Vagina (tissue), 2 donors: ENCODE results near the gene ZC3H4. TPM values are rescaled to one million over a fixed set of nuclear protein-coding genes. Genes with fewer than 3 reads are reported as not detected.

Experiments used
- DNase-seq, 2 donors: peaks; one replicate each; pipeline ENCODE4 v3.0.0-alpha.2; 2017; ENCODE audit errors: extremely low spot score in 2 of 2
- H3K27ac ChIP-seq: fragments of 200-600 bp; sonication (generic); one replicate; pipeline ENCODE4 v1.5.1; 2019
- H3K27me3 ChIP-seq: fragments of 200-600 bp; sonication (generic); one replicate; pipeline ENCODE4 v1.5.1; 2019
- H3K36me3 ChIP-seq, 2 donors: fragments of 200-600 bp; sonication (generic); one replicate each; pipeline ENCODE4 v1.5.1; 2017 to 2019
- H3K4me1 ChIP-seq: fragments of 200-600 bp; sonication (generic); one replicate; pipeline ENCODE4 v1.5.1; 2019
- H3K4me3 ChIP-seq, 2 donors: fragments of 200-600 bp; sonication (generic); 1 replicate in 1 of 2; 2 replicates in 1 of 2; pipeline ENCODE4 v1.5.1; 2016 to 2019
- H3K9me3 ChIP-seq: fragments of 200-600 bp; sonication (generic); one replicate; pipeline ENCODE4 v1.5.1; 2019
- POLR2A ChIP-seq, 2 donors: fragments of 450-650 bp; IDR thresholded peaks; one replicate each; pipeline ENCODE4 v1.6.1; 2017; ENCODE audit warnings: antibody characterized with exemption in 2 of 2, mild to moderate bottlenecking in 2 of 2, moderate library complexity in 2 of 2
- POLR2AphosphoS5 ChIP-seq, 2 donors: sonication (generic); formaldehyde crosslinking; IDR thresholded peaks; one replicate each; pipeline ENCODE4 v1.9.0; 2017; ENCODE audit warnings: antibody characterized with exemption in 2 of 2, mild to moderate bottlenecking in 2 of 2, low read depth in 1 of 2; ENCODE audit not compliant: insufficient read depth in 1 of 2
- intact Hi-C: fragments of 100-400 bp; cut with DNase I; formaldehyde crosslinking; loops from one replicate; pipeline ENCODE4 v1.15.1; 2023
- total RNA-seq: library from RNA; depleted of rRNA; stranded (reverse); fragments of >200 nt; gene quantifications from one replicate; pipeline ENCODE4 v1.2.3, GENCODE V29; 2016
- TF ChIP-seq, protein P1 (sequence below), 3 experiments: fragments of 450-650 bp in 2 of 3; fragments of 200-600 bp in 1 of 3; sonication (generic) in 1 of 3; IDR thresholded peaks; one replicate each; pipeline ENCODE4 v1.5.1; 2017 to 2019; ENCODE audit warnings: antibody characterized with exemption in 3 of 3, mild to moderate bottlenecking in 2 of 3, moderate library complexity in 2 of 3

ZC3H4 gene
- total RNA-seq, 1 donor from 2014 or later, result 21.9 TPM

DNA sequence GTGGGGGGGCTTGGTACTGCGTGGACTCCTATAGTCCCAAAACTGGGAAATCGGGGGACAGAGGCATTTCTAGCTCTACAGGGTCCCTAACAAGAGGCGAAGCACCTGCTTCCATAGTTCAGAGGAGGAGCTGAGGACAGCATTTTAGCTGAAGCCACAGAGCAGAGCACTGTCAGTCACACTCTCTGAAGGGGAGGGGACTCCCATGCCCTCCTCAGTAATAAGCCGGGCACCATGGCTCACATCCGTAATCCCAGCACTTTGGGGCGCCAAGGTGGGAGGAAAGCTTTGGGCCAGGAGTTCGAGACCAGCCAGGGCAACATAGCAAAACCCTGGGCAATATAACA is 90.2 kb downstream of the ZC3H4 start:
- H3K4me3 ChIP-seq, result no peak overlapping the region
- H3K36me3 ChIP-seq, result no peaks in the 10 kb centered on the region
- peaks cover 26% of the 10 kb centered on the region for H3K4me1 ChIP-seq
- TF ChIP-seq POLR2A (IDR thresholded peaks at IDR 0.05) (no peak), POLR2AphosphoS5 (IDR thresholded peaks at IDR 0.05; ENCODE audit: insufficient read depth in 1 of 2, low read depth in 1 of 2) (no peak)
- TF ChIP-seq, protein P1, sequence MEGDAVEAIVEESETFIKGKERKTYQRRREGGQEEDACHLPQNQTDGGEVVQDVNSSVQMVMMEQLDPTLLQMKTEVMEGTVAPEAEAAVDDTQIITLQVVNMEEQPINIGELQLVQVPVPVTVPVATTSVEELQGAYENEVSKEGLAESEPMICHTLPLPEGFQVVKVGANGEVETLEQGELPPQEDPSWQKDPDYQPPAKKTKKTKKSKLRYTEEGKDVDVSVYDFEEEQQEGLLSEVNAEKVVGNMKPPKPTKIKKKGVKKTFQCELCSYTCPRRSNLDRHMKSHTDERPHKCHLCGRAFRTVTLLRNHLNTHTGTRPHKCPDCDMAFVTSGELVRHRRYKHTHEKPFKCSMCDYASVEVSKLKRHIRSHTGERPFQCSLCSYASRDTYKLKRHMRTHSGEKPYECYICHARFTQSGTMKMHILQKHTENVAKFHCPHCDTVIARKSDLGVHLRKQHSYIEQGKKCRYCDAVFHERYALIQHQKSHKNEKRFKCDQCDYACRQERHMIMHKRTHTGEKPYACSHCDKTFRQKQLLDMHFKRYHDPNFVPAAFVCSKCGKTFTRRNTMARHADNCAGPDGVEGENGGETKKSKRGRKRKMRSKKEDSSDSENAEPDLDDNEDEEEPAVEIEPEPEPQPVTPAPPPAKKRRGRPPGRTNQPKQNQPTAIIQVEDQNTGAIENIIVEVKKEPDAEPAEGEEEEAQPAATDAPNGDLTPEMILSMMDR (IDR thresholded peaks at IDR 0.05), result no peak
- no peak overlapping the region for H3K27ac ChIP-seq
- peaks cover 12% of the 10 kb centered on the region for H3K27me3 ChIP-seq
- DNase-seq, result no peak
- intact Hi-C loops, result no loop called here
- no peaks in the 10 kb centered on the region for H3K9me3 ChIP-seq

DNA sequence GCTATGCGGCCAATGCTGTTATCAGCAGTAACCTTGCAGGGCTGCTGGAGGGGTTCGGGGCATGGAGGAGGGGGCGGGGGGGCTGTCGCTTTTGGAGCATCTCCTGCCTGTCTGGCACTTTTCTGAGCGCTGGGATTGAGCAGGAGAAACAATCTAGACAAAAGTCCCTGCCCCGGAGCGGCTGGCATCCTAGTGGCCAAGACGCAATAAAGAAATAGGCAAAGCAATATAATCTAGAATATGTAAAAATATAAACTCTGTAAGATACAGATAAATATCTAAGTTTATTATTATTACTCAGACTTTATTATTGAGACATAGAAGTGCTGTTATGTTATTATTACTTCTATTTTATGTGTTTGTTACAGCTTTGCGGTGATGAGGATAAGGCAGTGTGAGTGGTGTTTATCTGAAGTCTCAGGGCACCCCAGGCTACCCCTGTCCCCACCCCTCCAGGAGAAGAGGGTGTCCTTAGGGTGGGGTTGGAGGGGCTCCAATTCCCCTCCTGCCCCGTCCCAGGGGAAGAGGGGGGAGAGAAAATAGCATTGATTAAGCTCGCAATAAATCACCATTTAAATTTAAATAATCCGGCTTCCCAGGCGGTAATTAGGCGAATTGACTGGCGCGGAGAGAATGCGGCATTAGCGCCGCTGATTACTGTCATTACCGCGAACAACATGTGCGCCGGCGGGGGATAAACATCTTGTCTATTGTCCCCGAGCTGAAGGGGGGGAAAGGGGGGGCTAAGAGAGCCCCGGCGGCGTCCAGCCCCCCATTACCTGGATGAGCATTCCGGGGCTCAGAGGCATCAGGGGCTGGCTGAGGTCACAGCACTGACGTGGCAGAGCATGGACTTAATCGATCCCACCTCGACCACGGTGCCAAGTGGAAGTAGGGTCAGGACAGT is 90.8 kb downstream of the ZC3H4 start:
- H3K4me3 ChIP-seq, result no peak overlapping the region

DNA sequence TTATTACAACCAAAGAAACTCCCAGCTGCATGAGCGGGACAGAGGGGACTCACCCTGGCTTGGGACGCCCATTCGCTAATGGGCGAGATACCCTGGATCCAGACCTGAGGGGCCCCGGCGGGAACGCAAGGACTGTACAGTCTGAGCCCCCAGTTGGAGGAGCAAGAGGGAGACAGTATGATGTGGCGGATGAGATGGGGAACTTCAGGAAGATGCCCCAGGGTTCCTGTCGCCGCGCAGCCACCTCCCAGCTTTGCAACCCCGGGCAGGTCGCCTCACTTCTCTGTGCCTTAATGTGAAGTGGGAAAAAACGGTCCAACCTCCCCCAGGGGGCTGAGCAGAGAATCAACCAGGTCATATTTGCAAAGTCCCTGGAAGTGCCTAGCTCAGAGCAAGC is 91.4 kb downstream of the ZC3H4 start:
- Histone ChIP-seq H3K4me1 (peaks cover 26% of the 10 kb centered on the region), H3K27ac (no peak overlapping the region), H3K4me3 (no peak overlapping the region), H3K36me3 (no peaks in the 10 kb centered on the region), H3K9me3 (no peaks in the 10 kb centered on the region), H3K27me3 (peaks cover 12% of the 10 kb centered on the region)
- intact Hi-C loops, result no loop called here
- TF ChIP-seq, protein P1 (IDR thresholded peaks at IDR 0.05), result no peak
- TF ChIP-seq POLR2A (IDR thresholded peaks at IDR 0.05) (no peak), POLR2AphosphoS5 (IDR thresholded peaks at IDR 0.05; ENCODE audit: insufficient read depth in 1 of 2, low read depth in 1 of 2) (no peak)
- DNase-seq, result no peak

More for the DNA sequence above, 90.8 kb downstream of the ZC3H4 start:
- intact Hi-C loops, result no loop called here
- peaks cover 12% of the 10 kb centered on the region for H3K27me3 ChIP-seq
- H3K4me1 ChIP-seq, result peaks cover 26% of the 10 kb centered on the region
- no peak overlapping the region for H3K27ac ChIP-seq
- no peaks in the 10 kb centered on the region for H3K9me3 ChIP-seq
- TF ChIP-seq POLR2AphosphoS5 (IDR thresholded peaks at IDR 0.05; ENCODE audit: insufficient read depth in 1 of 2, low read depth in 1 of 2) (no peak), POLR2A (IDR thresholded peaks at IDR 0.05) (no peak)
- TF ChIP-seq, protein P1 (IDR thresholded peaks at IDR 0.05), result no peak
- no peaks in the 10 kb centered on the region for H3K36me3 ChIP-seq
- no peak for DNase-seq

DNA sequence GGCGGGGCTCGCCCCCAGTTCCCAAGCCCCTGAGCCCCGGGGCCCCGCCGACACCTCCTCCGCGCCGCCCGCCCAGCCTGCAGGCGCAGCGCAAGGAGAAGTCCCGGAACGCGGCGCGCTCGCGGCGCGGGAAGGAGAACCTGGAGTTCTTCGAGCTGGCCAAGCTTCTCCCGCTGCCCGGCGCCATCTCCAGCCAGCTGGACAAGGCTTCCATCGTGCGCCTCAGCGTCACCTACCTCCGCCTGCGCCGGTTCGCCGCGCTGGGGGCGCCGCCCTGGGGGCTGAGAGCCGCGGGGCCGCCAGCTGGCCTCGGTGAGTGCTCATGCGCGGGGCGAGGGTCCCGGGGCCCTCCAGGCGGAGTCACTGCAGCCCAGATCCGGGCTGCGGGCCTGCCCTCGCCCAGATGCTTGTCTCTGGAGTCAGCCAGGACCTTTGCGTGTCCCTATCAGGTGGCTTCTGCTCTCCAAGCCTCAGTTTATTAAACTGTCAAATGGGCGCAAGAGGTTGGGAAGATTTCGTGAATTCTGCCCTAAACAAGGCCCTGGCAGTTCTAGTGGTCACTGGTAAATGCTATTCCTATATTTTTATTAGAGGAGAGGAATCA is 91.9 kb downstream of the ZC3H4 start:
- intact Hi-C loops, result no loop called here
- Histone ChIP-seq H3K4me3 (peak overlapping the region in 1 of 2 donors; percentile 34), H3K27me3 (peaks cover 12% of the 10 kb centered on the region), H3K9me3 (no peaks in the 10 kb centered on the region), H3K27ac (no peak overlapping the region), H3K36me3 (no peaks in the 10 kb centered on the region), H3K4me1 (peaks cover 26% of the 10 kb centered on the region)
- no peak for DNase-seq
- TF ChIP-seq, protein P1 (IDR thresholded peaks at IDR 0.05), result no peak
- no peak for TF ChIP-seq POLR2AphosphoS5 (IDR thresholded peaks at IDR 0.05; ENCODE audit: insufficient read depth in 1 of 2, low read depth in 1 of 2)
- no peak for TF ChIP-seq POLR2A (IDR thresholded peaks at IDR 0.05)
